GM18517 (cell line): ENCODE measurements around the gene GDA.

Experiments used
- ATAC-seq: cut with Tn5 transposase; IDR thresholded peaks from one replicate; pipeline ENCODE4 v1.9.1; 2021; ENCODE audit warnings: mild to moderate bottlenecking, moderate library complexity; ENCODE audit not compliant: unreplicated experiment

Gene GDA

DNA sequence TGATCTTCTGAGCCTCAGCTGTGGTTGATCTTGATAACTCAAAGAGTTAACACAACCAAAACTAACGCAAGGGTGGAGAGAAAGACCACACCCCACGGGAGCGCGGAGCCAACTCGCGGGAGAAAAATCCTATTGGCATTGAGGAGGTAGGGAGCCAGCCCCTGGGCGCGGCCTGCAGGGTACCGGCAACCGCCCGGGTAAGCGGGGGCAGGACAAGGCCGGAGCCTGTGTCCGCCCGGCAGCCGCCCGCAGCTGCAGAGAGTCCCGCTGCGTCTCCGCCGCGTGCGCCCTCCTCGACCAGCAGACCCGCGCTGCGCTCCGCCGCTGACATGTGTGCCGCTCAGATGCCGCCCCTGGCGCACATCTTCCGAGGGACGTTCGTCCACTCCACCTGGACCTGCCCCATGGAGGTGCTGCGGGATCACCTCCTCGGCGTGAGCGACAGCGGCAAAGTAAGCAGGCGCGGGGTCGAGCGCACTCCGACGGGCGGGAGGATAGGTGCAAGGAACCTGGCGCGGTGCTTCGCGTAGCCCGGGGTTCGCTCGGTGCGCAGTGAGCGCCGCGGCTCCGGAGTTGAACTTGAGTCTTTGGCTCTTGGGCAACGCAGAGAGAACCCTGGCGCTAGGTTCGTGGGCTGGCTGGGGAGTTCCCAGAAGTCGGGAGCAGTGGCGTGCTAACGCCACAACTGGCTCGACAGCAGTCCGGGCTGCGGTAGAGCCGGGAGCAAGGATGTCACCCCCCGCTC is at the start of gene GDA:
GDA (plus strand) TSS at position 210 of the 745 bp plus-strand sequence; CDS start at position 330, 120 bp downstream.
- peak; percentile 67 for ATAC-seq

DNA sequence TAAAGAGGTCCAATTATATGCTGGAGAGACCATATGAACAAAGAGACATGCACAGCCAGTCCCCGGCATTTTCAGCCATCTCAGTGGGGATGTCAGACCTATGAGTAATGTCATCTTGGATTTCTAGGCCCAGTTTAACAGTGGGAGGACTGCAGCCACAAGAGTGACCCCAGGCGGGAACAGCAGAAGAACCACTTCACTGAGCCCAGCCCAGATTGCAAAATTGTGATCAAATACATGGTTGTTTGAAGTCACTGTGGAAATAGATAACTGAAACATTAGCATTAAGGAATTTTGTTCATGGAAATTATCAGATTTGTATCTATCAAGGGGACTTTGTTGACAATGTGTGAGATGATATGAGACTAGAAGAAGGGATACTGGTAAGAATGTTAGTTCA is 46.7 kb upstream of the GDA start:
- ATAC-seq: no peak

DNA sequence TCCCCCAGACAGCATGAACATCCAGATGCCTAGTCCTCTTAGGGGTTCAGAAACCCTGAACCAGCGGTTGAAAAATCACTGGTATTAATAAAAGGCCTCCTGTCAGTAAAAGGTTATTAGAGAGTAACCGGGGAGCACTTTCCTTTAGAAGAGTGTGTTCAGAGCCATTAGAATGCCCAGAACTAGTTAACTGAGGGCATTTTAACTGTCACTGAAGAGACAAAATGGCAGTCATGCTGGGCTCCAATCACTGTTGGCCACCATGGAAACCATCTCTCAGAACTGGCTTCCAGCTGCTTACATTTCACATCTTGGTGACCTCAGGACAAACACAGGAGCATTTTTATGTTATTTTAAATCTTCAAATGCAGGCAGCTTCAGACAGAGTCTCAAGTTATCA is 36.2 kb upstream of the GDA start:
- no peak for ATAC-seq

DNA sequence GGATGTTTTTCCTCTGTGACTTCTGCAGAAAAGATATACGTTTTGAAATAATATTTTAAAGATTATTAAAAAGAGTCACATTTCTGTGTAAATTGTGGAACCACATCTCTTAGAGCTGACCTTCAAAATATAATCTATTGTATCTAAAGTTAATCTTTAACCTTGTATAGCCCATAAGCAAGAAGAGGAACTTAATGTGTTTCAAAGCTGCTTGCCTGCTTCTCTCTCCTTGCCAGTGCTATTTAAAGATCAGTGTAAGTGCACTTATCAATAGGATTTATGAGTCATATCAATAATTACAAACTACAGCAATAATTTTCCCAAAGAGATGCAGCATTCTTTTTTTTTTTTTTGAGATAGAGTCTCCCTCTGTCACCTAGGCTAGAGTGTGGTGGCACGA is 29.4 kb upstream of the GDA start:
- no peak for ATAC-seq

DNA sequence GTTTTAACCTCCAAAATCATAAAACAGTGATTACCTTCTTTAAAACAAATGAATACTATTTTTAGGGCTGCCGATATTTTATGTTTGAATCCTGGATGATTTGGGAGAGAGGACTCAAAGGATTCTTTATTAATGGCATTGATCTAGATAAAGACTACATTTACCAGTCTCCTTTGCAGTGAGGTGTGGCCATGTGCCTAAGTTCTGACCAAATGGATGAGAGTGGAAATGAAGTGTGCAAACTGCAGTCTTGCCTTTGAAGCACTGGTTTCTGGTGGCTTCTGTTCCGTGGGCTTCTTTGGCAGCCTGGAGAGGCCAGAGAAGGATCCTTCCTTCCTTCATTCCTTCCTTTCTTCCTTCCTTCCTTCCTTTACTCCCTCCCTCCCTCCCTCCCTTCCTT is 24.3 kb upstream of the GDA start:
- no peak for ATAC-seq

DNA sequence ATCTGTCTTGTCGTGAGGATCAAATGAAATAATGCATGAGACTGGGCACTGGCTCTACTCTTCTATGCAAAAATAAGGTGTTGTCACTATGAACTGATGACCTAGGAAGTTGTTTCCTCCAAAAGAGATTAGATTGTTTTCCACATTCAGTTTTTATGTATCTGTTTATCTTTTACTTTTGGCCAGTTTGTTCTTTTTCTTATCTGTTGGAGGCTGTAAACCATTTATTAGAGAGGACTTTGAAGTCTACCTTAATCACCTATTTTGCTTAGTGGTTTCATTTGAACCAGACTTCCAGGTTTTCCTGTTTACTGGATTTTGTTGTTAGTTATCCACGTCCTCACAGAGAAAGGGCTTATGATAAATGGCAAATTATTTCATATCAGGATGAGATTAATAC is 21.5 kb upstream of the GDA start:
- no peak for ATAC-seq

DNA sequence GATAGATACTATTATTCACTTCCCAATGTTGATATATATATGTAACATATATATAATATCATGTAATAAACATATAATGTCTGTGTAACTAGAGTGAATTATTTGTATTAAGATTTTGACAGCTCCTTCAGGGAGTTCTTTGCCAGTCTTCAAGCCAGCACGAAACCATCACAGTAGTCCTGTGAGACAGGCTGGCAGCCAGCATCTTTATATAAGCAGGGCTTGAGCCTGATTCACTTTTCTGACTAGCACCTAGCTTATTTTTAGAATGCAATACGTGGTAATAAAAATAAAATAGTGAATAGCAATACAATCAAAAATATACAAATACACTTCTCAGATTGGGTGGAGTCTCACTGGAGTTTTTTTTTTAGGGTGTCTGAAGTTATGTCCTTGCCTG is 20.7 kb upstream of the GDA start:
- no peak for ATAC-seq

DNA sequence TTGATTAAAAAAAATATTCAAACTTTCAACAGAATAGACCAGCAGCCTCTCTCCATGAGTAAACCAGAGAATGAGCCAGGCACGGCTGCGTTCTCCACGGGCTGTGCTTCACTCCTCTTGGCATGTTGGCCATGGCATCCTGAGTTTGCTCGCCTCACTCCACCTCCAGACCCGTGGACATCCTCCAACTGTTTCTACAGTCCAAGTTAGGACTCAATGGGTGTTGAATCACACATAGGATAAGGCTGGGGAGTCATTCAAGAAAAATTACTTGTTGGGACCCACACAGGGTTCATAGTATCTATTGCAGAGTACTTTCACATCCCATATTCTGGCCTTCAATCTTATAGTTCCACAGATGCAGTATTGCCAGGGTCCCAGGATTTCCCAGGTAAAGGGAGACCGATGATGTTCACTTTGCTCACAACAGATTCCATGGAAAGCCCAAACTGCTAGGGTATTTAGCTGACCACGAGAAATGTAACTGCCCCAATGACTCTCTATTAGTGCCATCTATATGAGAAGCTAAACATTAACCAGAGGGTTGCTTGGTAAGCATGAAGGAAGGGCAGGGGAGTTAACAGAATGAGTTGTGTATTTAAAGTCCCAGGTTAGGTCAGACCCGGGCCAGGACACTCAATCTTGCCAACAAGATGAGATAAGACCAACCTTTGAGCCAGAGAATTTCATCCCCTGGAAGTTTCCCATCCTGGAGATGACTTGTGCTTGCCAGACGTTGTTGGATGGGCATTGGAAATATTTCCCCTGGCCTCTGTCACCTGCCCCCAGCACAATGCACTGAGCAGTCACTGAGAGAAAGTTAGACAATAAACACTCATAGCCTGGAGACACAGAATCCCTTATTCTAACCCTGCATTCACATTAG is 19.7 kb upstream of the GDA start:
- no peak for ATAC-seq

DNA sequence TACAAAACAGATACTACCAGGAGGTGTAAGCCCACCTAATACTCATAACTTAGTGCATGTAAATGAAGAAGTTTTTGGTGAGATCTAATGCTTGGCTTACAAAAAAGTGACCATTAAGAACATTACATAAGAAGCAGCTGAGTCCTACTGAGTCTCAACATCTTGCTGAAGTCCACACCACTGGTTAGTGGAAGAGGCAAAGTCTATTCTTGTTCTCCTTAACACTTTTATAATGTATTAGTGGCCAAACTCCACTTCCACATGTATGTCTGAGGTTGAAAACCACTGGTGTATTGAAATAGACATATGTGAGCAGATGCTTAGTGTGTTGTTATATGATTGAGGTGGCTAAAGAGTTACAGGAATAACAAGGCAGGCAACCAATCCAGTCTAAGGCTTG is 18.9 kb upstream of the GDA start:
- no peak for ATAC-seq

DNA sequence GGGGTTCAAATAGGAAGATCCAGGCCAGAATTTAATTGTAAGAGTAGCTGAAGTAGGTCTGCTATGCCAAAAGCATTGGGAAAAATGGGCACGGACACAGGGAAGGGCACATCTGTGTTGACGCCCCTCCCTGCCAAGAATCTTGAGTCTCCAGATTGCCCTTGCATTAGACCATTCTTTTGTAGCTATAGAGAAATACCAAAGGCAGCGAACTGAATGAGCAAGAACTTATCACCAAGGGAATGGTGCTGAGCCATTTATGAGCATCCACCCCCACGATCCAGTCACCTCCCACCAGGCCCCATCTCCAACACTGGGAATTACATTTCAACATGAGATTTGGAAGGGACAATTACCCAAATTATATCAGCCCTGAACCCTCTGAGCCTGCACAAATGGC is 18.0 kb upstream of the GDA start:
- no peak for ATAC-seq

DNA sequence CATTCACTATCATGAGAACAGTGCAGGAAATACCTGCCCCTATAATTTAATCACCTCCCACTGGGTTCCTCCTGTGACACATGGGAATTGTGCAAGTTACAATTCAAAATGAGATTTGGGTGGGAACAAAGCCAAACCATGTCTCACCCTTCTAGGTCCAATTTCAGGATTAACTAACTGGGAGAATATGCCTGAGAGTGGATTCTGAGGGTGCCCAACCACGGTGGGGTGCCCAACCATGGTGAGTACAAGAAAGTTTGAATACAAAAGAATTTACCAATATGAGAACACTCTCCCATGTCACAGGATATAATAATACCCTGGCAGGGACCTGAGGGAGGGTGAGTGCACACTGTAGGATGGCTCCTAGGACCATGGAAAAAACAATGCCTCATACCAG is 17.2 kb upstream of the GDA start:
- no peak for ATAC-seq

DNA sequence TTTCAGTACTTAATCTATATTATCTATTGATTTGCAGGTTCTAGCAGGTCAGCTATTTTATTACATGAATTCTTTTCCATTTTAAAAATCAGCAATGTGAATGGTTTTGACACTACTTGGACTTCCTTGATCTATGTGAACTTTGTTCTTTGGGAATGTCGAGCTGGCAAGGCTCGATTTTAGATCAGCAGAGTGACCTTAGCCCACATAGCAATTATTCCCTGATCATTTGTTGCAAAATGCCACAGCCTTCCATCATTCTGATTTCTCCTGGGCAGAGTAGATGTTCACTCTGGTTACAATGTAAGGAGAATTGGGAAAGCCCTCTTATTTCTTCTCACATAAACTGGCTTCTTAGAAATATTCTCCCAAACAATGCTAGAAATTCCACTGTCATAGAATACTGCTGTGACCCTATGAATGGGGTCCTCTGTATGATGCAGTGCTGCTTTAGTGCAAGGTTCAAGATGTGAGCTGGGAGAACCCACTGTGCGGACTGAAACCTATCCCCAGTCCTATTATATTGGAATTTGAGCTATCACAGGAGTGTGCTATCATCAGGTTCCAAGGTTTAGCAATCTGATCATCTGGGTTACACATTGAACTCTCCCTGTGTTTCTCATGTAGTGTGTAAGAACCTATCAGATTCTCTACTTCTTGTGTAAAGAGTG is 15.7 kb upstream of the GDA start:
- ATAC-seq: no peak

DNA sequence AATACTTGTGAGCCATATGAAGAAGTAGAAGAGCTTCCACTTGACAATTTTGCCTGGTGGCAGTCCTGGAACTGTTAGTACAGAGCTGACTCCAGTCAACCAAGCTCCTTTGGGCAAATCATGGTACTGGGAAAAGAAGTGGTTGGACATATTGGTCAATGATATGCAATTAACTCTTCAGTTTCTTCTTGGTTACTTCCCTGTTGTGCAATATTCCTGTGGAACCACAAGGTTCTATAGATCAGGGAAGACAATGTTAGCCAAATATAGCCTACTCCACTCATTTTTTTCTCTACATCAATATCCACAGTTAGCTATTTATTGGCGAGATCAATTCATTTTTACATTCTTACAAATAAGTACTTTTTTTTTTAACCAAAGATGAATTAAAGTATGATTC is 14.4 kb upstream of the GDA start:
- ATAC-seq: no peak

DNA sequence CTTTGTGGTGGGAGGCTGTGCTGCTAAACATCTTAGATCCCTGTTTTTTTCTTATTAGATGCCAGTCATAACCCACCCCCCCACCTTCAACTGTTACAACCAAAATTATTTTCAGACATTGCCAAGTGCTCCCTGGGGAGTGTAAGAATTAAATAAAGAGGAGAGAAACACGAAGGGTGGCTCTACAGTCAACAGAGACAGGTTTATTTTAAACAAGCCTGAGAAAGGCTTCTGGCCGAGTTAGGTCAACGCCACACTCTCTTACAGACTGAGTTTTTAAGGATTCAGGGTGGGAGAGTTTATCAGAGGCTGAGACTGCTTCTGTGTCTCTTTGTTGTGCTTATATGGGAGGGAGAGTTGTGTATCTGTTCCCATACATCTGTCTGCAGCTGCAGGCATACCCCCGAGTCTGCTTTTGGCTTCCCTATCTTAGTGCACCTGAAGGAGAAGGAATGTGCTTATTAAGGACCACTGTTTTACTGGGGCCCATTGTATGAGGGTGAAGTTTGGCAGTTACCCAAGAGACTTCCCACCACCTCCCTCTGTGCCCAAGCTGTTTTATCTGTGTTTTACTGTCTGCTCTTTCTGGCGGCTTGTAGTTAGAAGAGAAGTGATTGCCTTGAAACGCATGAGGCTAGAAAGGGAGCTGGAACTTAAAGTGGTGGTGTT is 11.4 kb upstream of the GDA start:
- ATAC-seq: no peak

DNA sequence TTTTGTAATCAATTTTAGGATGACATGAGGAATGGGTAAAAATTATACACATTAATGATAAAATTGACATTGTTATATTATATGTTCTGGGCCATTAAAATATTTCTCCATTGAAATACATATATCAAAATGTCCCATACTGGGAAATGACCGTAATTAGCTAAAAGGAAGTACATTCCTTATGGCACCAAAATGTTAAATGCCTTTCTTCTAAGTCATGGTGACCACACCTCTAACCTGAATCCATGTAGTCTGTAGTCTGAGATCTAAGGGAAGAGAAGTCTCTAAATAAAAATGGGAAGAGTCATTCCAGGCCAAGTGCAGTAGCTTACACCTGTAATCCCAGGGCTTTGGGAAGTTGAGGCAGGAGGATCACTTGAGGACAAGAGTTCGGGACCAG is 10.0 kb upstream of the GDA start:
- ATAC-seq: no peak

DNA sequence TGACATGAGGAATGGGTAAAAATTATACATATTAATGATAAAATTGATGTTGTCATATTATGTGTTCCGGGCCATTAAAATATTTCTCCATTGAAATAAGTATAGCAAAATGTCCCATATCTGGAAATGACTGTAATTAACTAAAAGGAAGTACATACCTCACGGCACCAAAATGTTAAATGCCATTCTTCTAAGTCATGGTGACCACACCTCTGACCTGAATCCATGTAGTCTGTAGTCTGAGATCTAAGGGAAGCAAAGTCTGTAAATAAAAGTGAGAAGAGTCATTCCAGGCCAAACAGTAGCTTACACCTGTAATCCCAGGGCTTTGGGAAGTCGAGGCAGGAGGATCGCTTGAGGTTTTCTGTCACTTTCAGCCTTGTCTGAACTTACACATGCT is 8.7 kb upstream of the GDA start:
- no peak for ATAC-seq

DNA sequence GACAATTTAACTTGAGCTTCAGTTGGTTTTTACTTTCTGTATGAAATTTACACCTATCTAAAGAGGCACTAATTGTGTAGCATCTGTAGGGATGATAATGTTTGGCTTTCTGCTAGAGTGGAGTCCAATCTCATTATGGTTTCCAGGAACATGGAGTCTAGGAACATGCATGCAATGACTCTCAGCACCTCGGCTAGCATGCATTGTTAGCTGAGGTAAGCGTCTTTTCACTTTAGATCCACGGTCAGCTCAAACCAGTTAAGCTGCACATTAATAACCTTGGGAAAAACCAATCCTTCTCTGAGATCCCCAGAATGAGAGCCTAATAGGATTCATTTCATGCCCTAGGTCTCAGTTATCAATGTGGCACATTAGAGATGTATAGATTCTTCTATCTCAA is 7.8 kb upstream of the GDA start:
- ATAC-seq: no peak

DNA sequence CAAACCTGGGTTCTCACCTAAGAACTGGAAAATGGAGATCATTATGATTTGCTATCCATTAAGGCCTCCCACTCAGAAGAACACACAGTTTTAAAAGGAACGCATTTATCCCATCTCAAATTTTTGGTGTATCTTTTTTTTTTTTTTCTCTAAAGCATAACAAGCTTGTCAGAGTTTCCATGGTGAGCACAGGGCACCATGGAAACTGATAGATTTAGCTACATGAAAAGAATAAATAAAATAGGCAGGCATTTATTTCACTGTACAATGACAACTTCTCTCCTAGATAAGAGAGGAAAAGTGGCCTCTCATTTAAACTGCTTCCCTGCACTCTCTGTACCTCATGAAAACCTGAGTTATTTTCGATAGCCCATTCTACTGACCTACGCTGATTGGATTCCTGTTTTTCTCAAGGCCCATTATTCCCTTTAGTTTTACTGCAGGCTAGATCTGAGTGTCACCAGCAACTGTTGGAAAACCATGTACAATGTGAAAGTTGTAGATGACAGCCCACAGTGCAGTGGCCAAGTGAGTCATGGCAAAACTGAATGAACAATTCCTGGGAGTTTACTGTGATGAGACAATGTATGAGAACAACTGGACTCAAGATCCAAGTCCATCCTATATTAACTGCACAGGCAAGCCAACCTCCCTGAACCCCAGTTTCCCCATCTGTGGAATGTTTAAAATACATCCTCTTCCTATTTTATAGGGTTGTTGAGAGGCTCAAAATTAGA is 4.3 kb upstream of the GDA start:
- no peak for ATAC-seq

DNA sequence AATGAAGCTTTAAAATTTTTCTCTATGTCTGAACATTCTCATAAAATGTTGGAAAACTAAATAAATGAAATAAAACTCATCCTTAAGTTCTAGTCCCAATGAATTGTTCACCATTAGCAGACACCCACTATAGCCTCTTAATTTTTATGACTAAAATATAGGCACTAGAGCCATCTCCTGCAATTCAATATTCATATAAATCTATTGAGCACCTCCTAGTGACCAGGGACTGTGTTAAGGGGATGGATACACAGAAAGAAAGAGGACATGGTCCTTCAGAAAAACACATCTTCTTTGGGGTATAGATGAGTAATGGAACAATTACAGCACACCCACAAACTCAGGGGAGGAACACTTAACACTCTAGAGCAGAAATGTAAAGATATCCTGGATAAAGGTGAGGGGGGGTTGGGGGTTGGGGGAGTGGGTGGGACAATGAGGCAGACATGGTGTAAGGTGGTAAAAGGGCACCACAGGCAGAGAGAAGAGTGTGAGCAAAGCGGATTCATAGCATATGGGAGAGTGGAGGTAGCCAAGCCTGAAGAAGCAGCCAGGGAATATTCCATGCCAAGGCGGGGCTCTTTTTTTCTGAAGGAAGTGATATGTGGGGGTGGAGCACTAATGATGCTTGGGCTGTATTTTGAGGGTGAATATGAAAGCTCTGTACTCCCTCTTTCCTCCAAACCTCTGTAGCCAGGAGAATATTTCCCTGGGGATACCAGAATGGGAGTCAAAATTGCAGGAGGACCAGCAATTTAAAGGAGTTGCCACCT is 3.3 kb upstream of the GDA start:
- no peak for ATAC-seq

DNA sequence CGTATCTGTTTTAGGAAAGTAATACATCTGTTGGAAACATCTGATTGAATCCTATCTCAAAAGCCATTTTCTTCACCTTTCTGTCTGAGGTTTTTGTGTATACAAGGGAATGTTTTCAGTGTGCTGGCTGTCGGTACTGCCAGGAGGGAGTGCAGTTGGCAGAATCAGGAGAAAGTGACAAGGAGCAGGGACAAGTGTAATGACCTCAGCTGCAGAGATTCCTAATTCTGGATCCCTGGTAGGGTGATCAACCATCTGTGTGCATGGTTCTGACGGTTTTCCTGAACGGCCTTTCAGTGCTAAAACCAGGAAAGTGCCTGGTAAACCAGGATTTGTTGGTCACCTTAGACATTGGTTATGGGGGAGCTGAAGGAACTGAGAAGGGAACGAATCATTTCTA is 1.6 kb upstream of the GDA start:
- no peak for ATAC-seq
